NK-92 treated with Interleukin-12 subunit alpha and Interleukin-12 subunit beta, amount 100 ng/mL, for 24 hours (cell line): ENCODE measurements around the gene TMEM150C.

Experiments used
- DNase-seq: peaks from one replicate; lab custom pipeline; 2025; lab: John Stamatoyannopoulos, UW

Gene TMEM150C

GRCh38 chr4:82561786-82562563 is at the start of gene TMEM150C:
Gene TMEM150C, minus strand, starts transcription at chr4:82561988. Its CDS starts 57,331 bp downstream, at chr4:82504657.
- DNase-seq: no peak

GRCh38 chr4:82611527-82611926 is 49.7 kb upstream of the TMEM150C start:
- DNase-seq: no peak

- no peak for DNase-seq
Measured at GRCh38 chr4:82610041-82610440, 48.3 kb upstream of the TMEM150C start.

GRCh38 chr4:82606622-82607021 is 44.8 kb upstream of the TMEM150C start:
- DNase-seq: no peak

- no peak for DNase-seq
Measured at GRCh38 chr4:82604522-82604921, 42.7 kb upstream of the TMEM150C start.

- no peak for DNase-seq
Measured at GRCh38 chr4:82601242-82602015, 39.6 kb upstream of the TMEM150C start.

GRCh38 chr4:82599336-82599735 is 37.5 kb upstream of the TMEM150C start:
- no peak for DNase-seq

- no peak for DNase-seq
Measured at GRCh38 chr4:82594456-82594855, 32.7 kb upstream of the TMEM150C start.

- no peak for DNase-seq
Measured at GRCh38 chr4:82593411-82593810, 31.6 kb upstream of the TMEM150C start.

GRCh38 chr4:82592639-82593038 is 30.9 kb upstream of the TMEM150C start:
- DNase-seq: no peak

GRCh38 chr4:82591592-82591991 is 29.8 kb upstream of the TMEM150C start:
- DNase-seq: no peak

GRCh38 chr4:82589756-82590155 is 28.0 kb upstream of the TMEM150C start:
- no peak for DNase-seq

- DNase-seq: no peak
Measured at GRCh38 chr4:82588771-82589270, 27.0 kb upstream of the TMEM150C start.

GRCh38 chr4:82587826-82588540 is 26.2 kb upstream of the TMEM150C start:
- DNase-seq: no peak

GRCh38 chr4:82585690-82586435 is 24.1 kb upstream of the TMEM150C start:
- no peak for DNase-seq

GRCh38 chr4:82584931-82585330 is 23.1 kb upstream of the TMEM150C start:
- no peak for DNase-seq

- no peak for DNase-seq
Measured at GRCh38 chr4:82583897-82584587, 22.3 kb upstream of the TMEM150C start.

GRCh38 chr4:82579932-82580331 is 18.1 kb upstream of the TMEM150C start:
- no peak for DNase-seq

GRCh38 chr4:82578935-82579334 is 17.1 kb upstream of the TMEM150C start:
- no peak for DNase-seq

- no peak for DNase-seq
Measured at GRCh38 chr4:82577451-82577850, 15.7 kb upstream of the TMEM150C start.

GRCh38 chr4:82569727-82570126 is 7.9 kb upstream of the TMEM150C start:
- no peak for DNase-seq
